ENCODE data around the gene MYH4.

The MYH4 gene

DNA sequence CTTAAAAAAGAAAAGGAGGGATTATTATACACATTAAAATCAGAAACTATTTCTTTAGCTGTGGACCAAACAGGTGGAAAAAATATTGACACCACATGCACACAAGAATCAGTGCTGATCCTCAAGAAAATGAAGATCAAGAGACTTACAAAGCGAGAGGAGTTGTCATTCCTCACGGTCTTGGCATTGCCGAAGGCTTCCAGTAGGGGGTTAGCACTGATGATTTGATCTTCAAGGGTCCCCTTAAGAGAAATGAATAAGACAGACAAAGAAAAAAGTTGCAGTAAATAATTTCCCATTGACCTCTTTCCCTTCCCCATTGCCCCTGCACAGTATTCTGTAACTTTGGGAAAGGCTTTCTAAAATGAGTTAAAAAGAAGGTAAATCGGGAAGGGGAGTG lies 6.0 kb downstream of the MYH4 start:
- H2AFZ ChIP-seq (ENCODE audit: low read depth, low read length) = no peak overlapping the region
- DNase-seq = no peak
- H3K23ac ChIP-seq (ENCODE audit: low read length in 2 of 2) = no peak overlapping the region
- H4K8ac ChIP-seq (ENCODE audit: low read length) = no peak overlapping the region
- H4K91ac ChIP-seq (ENCODE audit: low read length) = no peak overlapping the region
- no peak overlapping the region for H3K18ac ChIP-seq (ENCODE audit: low read depth in 1 of 2, low read length in 2 of 2)
- WGBS = 83% methylated on average over 4 of the region's 4 CpGs
- H2BK15ac ChIP-seq (ENCODE audit: low read depth, poor library complexity, severe bottlenecking) = no peak overlapping the region
- no peaks in the 10 kb centered on the region for H3K4me1 ChIP-seq (ENCODE audit: control insufficient read depth, insufficient read depth, low read depth, low read length)
- H3K79me1 ChIP-seq (replicated peaks; ENCODE audit: low read length, poor library complexity, severe bottlenecking) = no peaks in the 10 kb centered on the region
- H3K27ac ChIP-seq (ENCODE audit: low read length, poor library complexity, severe bottlenecking) = no peak overlapping the region
- H2BK5ac ChIP-seq (ENCODE audit: low read depth, low read length, poor library complexity, severe bottlenecking) = no peak overlapping the region
- H3K14ac ChIP-seq (ENCODE audit: low read length in 2 of 2) = no peak overlapping the region
- no peak overlapping the region for H2BK12ac ChIP-seq (ENCODE audit: low read length in 2 of 2)
- H3K27me3 ChIP-seq (ENCODE audit: control insufficient read depth in 1 of 2, insufficient read depth in 1 of 2, low read length in 2 of 2) = peaks cover 0 to 9% of the 10 kb centered on the region in 2 experiments
- H3K4me3 ChIP-seq (ENCODE audit: insufficient read depth in 1 of 2, low read depth in 1 of 2, low read length in 2 of 2) = no peak overlapping the region
- no peak overlapping the region for H3K9ac ChIP-seq (ENCODE audit: low read length)
- no peak overlapping the region for H3K4ac ChIP-seq (ENCODE audit: low read depth in 1 of 2, low read length in 2 of 2)
- no peak overlapping the region for H2AK5ac ChIP-seq (ENCODE audit: low read length, severe bottlenecking)
- H2BK120ac ChIP-seq (ENCODE audit: low read depth, low read length) = no peak overlapping the region
- H3K36me3 ChIP-seq (ENCODE audit: control insufficient read depth in 1 of 2, insufficient read depth in 2 of 2, low read depth in 1 of 2, low read length in 2 of 2) = no peaks in the 10 kb centered on the region
- no peaks in the 10 kb centered on the region for H3K9me3 ChIP-seq (ENCODE audit: control insufficient read depth, low read length)
- H3K4me2 ChIP-seq (ENCODE audit: low read length, poor library complexity, severe bottlenecking) = no peak overlapping the region

DNA sequence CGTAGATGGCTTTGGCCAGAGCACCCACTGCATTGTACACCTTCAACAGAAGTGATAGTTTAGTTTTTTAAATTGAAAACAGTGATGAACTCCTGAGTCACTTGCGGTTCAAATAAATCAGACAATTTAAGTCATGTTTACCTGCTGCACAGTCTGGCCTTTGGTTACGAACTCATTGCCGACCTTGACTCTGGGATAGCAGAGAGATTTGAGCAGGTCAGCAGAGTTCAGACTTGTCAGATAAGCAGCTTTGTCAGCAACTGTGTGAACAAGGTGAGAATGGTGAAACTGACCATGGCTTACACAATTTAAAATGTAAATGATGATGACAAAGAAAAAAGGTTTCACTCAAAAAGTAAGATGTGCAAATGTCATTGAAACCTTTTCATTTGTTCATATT lies 9.3 kb downstream of the MYH4 start:
- Histone ChIP-seq H2BK12ac (ENCODE audit: low read length in 2 of 2) (no peak overlapping the region), H3K4me1 (ENCODE audit: control insufficient read depth, insufficient read depth, low read depth, low read length) (no peaks in the 10 kb centered on the region), H3K36me3 (ENCODE audit: control insufficient read depth in 1 of 2, insufficient read depth in 2 of 2, low read depth in 1 of 2, low read length in 2 of 2) (no peaks in the 10 kb centered on the region), H2AFZ (ENCODE audit: low read depth, low read length) (no peak overlapping the region), H3K18ac (ENCODE audit: low read depth in 1 of 2, low read length in 2 of 2) (no peak overlapping the region), H3K14ac (ENCODE audit: low read length in 2 of 2) (no peak overlapping the region), H4K8ac (ENCODE audit: low read length) (no peak overlapping the region), H3K27ac (ENCODE audit: low read length, poor library complexity, severe bottlenecking) (no peak overlapping the region), H3K9ac (ENCODE audit: low read length) (no peak overlapping the region), H4K91ac (ENCODE audit: low read length) (no peak overlapping the region), H2BK120ac (ENCODE audit: low read depth, low read length) (no peak overlapping the region), H2BK15ac (ENCODE audit: low read depth, poor library complexity, severe bottlenecking) (no peak overlapping the region), H3K4ac (ENCODE audit: low read depth in 1 of 2, low read length in 2 of 2) (no peak overlapping the region), H3K23ac (ENCODE audit: low read length in 2 of 2) (no peak overlapping the region), H3K4me3 (ENCODE audit: insufficient read depth in 1 of 2, low read depth in 1 of 2, low read length in 2 of 2) (no peak overlapping the region), H3K4me2 (ENCODE audit: low read length, poor library complexity, severe bottlenecking) (no peak overlapping the region), H2AK5ac (ENCODE audit: low read length, severe bottlenecking) (no peak overlapping the region), H3K27me3 (ENCODE audit: control insufficient read depth in 1 of 2, insufficient read depth in 1 of 2, low read length in 2 of 2) (peaks cover 0 to 9% of the 10 kb centered on the region in 2 experiments), H2BK5ac (ENCODE audit: low read depth, low read length, poor library complexity, severe bottlenecking) (no peak overlapping the region), H3K79me1 (replicated peaks; ENCODE audit: low read length, poor library complexity, severe bottlenecking) (no peaks in the 10 kb centered on the region), H3K9me3 (ENCODE audit: control insufficient read depth, low read length) (no peaks in the 10 kb centered on the region)
- WGBS = 94% methylated on average over 4 of the region's 4 CpGs
- no peak for DNase-seq

DNA sequence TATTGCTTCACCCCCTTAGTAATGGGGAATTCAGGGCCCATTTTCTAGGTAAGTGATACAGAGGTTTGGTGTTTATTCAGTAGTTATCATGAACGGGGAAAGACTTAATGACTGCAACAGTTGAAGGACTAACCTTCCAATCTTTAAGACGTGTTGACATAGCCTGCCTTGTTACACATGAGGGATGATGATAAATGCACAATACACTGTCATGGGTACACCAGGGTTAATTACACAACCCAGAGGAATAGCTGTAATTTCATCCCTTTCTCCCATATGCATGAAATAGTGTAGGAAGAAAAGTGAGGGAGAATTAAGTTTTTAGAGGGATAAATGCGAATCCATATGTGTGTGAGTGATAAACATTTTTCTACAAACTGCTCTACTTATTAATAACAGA lies 10.7 kb downstream of the MYH4 start:
- Histone ChIP-seq H3K23ac (ENCODE audit: low read length in 2 of 2) (no peak overlapping the region), H2BK120ac (ENCODE audit: low read depth, low read length) (no peak overlapping the region), H2BK15ac (ENCODE audit: low read depth, poor library complexity, severe bottlenecking) (no peak overlapping the region), H3K14ac (ENCODE audit: low read length in 2 of 2) (no peak overlapping the region), H4K8ac (ENCODE audit: low read length) (no peak overlapping the region), H2BK12ac (ENCODE audit: low read length in 2 of 2) (no peak overlapping the region), H3K9me3 (ENCODE audit: control insufficient read depth, low read length) (no peaks in the 10 kb centered on the region), H3K9ac (ENCODE audit: low read length) (no peak overlapping the region), H3K4me3 (ENCODE audit: insufficient read depth in 1 of 2, low read depth in 1 of 2, low read length in 2 of 2) (no peak overlapping the region), H3K18ac (ENCODE audit: low read depth in 1 of 2, low read length in 2 of 2) (no peak overlapping the region), H3K4me1 (ENCODE audit: control insufficient read depth, insufficient read depth, low read depth, low read length) (no peaks in the 10 kb centered on the region), H3K79me1 (replicated peaks; ENCODE audit: low read length, poor library complexity, severe bottlenecking) (no peaks in the 10 kb centered on the region), H2AK5ac (ENCODE audit: low read length, severe bottlenecking) (no peak overlapping the region), H3K4ac (ENCODE audit: low read depth in 1 of 2, low read length in 2 of 2) (no peak overlapping the region), H3K27ac (ENCODE audit: low read length, poor library complexity, severe bottlenecking) (no peak overlapping the region), H4K91ac (ENCODE audit: low read length) (no peak overlapping the region), H2AFZ (ENCODE audit: low read depth, low read length) (no peak overlapping the region), H2BK5ac (ENCODE audit: low read depth, low read length, poor library complexity, severe bottlenecking) (no peak overlapping the region), H3K4me2 (ENCODE audit: low read length, poor library complexity, severe bottlenecking) (no peak overlapping the region), H3K27me3 (ENCODE audit: control insufficient read depth in 1 of 2, insufficient read depth in 1 of 2, low read length in 2 of 2) (peaks cover 0 to 9% of the 10 kb centered on the region in 2 experiments), H3K36me3 (ENCODE audit: control insufficient read depth in 1 of 2, insufficient read depth in 2 of 2, low read depth in 1 of 2, low read length in 2 of 2) (no peaks in the 10 kb centered on the region)
- WGBS = 100% methylated on average over 1 of the region's 3 CpGs
- DNase-seq = no peak

DNA sequence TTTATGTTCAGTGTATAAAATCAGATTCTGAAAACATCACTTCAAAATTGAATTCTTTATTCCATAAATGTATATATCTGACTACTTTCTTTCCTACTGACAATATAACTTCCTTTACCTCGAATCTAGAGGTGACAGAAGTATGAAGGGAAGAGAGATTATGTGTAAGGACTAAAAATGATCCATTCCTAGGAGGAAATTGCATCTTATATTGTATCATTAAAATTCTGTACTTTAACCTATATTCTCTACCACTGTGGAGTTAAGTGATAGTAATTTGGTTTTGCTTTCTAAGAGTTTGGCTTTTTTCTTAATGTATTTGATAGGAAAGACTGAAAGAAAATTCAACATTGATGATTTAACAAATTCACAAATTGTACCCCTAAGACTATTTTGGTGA lies 11.4 kb downstream of the MYH4 start:
- no CpG with 5 or more reads among the region's 1 CpG for WGBS
- no peak overlapping the region for H2AK5ac ChIP-seq (ENCODE audit: low read length, severe bottlenecking)
- H3K4me3 ChIP-seq (ENCODE audit: insufficient read depth in 1 of 2, low read depth in 1 of 2, low read length in 2 of 2) = no peak overlapping the region
- no peak overlapping the region for H4K8ac ChIP-seq (ENCODE audit: low read length)
- H3K18ac ChIP-seq (ENCODE audit: low read depth in 1 of 2, low read length in 2 of 2) = no peak overlapping the region
- no peak overlapping the region for H3K4ac ChIP-seq (ENCODE audit: low read depth in 1 of 2, low read length in 2 of 2)
- H3K79me1 ChIP-seq (replicated peaks; ENCODE audit: low read length, poor library complexity, severe bottlenecking) = no peaks in the 10 kb centered on the region
- peaks cover 0 to 9% of the 10 kb centered on the region in 2 experiments for H3K27me3 ChIP-seq (ENCODE audit: control insufficient read depth in 1 of 2, insufficient read depth in 1 of 2, low read length in 2 of 2)
- H4K91ac ChIP-seq (ENCODE audit: low read length) = no peak overlapping the region
- no peak overlapping the region for H2BK12ac ChIP-seq (ENCODE audit: low read length in 2 of 2)
- no peak overlapping the region for H3K4me2 ChIP-seq (ENCODE audit: low read length, poor library complexity, severe bottlenecking)
- no peak for DNase-seq
- H3K23ac ChIP-seq (ENCODE audit: low read length in 2 of 2) = no peak overlapping the region
- no peak overlapping the region for H3K27ac ChIP-seq (ENCODE audit: low read length, poor library complexity, severe bottlenecking)
- no peak overlapping the region for H2BK5ac ChIP-seq (ENCODE audit: low read depth, low read length, poor library complexity, severe bottlenecking)
- no peak overlapping the region for H3K9ac ChIP-seq (ENCODE audit: low read length)
- H3K36me3 ChIP-seq (ENCODE audit: control insufficient read depth in 1 of 2, insufficient read depth in 2 of 2, low read depth in 1 of 2, low read length in 2 of 2) = no peaks in the 10 kb centered on the region
- H3K9me3 ChIP-seq (ENCODE audit: control insufficient read depth, low read length) = no peaks in the 10 kb centered on the region
- H2AFZ ChIP-seq (ENCODE audit: low read depth, low read length) = no peak overlapping the region
- H3K14ac ChIP-seq (ENCODE audit: low read length in 2 of 2) = no peak overlapping the region
- H3K4me1 ChIP-seq (ENCODE audit: control insufficient read depth, insufficient read depth, low read depth, low read length) = no peaks in the 10 kb centered on the region
- no peak overlapping the region for H2BK120ac ChIP-seq (ENCODE audit: low read depth, low read length)
- no peak overlapping the region for H2BK15ac ChIP-seq (ENCODE audit: low read depth, poor library complexity, severe bottlenecking)
